NCI-H510A treated with DMSO at 0.1 percent for 48 hours (cell line): ENCODE data around the gene ASB4.
"Not testable (repeated sequence)": the region's sequence is repeated elsewhere in the genome, so short reads cannot be mapped to it uniquely, and the experiment has no call there.

Experiments
- DNase-seq: peaks from one replicate; lab custom pipeline; 2025; lab: John Stamatoyannopoulos, UW

Gene ASB4

DNA sequence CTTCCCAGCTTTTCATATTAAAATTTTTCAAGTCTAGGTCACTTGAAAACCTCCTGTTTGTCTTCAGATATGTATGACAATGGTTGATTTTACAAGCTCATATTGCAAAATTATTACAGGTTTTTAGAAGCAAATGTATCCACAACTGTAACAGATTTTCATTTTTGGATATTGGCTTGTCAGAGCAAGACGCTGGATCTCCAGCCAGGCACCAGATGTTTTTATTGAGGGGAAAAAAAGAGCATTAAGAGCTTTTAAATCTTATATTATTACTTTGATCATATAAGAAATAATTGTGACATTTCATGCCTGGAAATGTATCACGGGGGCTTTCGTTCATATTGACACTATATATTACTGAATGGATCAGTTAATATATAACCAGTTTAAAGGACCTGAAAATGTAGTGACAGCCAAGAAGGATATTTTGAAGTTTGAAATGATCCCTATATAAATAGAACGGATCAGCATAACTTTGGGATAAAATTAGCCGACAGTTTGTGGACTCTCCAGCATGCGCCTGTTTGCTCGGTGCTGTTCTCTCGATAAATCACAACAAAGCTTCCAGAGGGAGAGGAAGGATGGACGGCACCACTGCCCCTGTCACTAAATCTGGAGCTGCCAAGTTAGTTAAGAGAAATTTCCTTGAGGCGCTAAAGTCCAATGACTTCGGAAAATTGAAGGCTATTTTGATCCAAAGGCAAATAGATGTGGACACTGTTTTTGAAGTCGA lies at the start of gene ASB4:
Gene ASB4 (plus strand): TSS at position 553 of the 733 bp plus-strand sequence. CDS start 29 bp downstream, at position 582.
- DNase-seq = no peak

DNA sequence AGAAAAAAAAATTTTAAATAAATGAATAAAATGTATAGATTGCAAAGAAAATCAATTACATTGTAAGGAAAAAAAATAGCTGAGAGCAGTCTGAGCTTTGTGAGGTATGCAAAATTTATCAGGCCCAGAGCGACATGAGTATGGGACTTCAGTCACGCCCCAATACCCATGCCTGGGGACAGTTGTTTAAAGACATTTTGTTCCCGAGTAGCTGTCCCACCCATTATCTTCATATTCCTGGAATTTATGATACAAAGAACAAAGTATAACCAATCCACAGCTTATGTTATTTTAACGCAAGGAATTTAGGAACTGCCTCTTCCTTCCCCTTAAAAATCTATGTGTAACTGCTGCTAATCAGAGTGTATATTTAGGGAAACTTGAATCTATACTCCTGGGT lies 49.3 kb upstream of the ASB4 start:
- no peak for DNase-seq

GRCh38 chr7:95440394-95441038 lies 45.2 kb upstream of the ASB4 start:
- no peak for DNase-seq

DNA sequence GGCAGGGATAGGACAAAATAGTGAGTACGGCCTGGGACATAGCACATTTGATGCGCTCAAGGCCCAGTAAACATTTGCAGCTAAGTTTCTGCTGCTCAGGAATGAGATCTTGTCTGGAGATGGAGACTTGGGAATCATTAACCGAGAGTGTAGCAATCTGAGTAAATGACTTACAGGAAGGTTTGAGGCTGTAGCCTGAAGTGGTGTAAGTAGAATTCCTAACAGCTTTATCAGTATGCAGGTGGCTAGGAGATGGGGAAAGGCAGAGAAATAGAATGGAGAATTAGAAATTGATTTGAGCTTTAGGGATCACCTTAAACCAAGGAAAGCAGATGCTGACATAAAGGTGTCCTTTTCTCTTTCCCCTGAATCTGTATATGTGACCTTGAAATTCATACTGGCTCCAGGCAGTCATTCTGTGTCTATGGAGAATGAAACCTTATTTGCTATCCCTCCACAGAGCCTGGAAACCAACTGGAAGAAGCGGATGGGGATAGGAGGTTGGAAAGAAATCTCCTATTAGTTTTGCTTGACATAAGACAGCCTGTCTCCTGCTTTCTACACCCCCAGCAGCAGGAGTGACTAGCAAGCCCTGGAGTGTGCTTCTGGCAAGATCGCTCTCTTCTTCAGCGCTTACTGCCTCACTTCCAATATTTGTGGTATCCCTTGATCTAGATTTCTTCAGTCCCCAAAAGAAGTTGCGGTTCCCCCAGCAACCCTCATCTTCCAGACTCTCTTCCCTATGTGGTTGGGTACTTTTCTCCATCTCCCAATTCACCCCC lies 44.5 kb upstream of the ASB4 start:
- no peak for DNase-seq

DNA sequence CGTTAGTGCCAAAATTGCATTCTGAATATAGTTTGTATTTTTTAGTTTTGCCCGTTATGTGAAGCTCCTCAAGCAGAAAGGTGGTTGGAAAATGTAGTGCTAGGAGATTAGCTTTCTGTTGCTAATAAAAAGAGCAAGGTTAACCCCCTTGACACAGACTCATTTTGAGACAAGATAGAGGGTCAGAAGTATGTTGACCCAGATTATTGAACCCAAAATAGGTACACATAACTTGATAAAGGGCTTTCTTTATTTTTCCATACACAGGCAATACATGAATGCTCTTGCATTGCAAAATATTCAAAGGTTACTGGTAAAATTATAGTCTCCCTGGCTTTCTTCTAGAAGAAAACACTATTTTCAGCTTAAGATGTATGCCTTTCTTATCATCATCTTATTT lies 40.9 kb upstream of the ASB4 start:
- no peak for DNase-seq

- no peak for DNase-seq
Observed at GRCh38 chr7:95446618-95447017, 39.1 kb upstream of the ASB4 start.

DNA sequence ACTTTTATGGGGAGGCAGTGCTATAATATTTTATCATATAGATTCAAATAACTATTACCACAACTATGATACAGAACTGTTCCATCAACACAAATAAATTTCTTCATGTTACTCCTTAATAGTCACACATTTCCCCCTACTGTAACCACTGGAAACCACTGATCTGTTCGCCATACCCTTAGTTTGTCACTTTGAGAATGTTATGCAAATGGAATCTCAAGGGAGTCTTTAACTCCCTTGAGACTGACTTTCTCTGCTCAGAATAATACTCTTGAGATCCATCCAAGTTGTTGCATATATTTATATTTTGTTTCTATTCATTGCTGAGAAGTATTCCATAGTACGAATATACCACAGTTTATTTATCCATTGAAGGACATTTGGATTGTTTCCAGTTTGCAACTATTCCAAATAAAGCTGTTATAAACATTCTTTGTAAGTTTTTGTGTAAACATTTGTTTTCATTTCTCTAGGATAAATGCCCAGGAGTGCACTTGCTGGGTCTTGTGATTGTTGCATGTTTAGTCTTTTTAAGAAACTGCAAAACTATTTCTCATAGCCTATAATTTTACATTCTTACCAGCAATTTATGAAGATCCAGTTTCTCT lies 31.2 kb upstream of the ASB4 start:
- DNase-seq = no peak

- DNase-seq = no peak
Observed at GRCh38 chr7:95457947-95458346, 27.8 kb upstream of the ASB4 start.

DNA sequence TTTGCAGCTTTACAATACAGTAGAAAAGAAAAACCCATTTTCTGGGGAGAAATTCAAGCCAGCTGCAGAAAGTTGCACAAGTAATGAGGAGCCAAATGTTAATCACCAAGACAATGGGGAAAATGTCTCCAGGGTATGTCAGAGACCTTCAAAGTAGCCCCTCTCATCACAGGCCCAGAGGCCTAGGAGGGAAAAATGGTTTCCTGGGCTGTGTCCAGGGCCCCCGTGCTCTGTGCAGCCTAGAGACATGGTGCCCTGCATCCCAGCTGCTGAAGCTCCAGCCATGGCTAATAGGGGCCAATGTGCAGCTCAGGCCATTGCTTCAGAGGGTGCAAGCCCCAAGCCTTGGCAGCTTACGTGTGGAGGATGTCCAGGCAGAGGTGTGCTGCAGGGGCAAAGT lies 25.1 kb upstream of the ASB4 start:
- DNase-seq = not testable (repeated sequence)

GRCh38 chr7:95467912-95468607 lies 17.7 kb upstream of the ASB4 start:
- no peak for DNase-seq

DNA sequence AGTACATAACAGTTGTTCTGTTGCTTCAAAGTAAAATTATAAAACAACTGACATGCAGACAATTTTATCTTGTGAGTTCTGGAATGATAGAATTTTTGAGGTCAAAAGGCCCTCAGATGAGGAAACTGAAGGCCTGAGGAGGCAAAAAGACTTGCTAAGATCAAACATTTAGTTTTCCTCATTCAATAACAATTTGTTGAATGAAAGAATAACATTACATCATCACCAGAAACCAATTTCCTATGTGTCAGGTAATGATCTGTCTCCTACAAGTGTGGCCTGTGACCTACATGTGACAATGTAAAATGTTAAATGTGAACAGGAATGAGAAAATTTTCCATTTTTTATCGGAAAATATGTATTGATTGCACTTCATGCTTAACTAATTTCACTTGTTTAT lies 16.6 kb upstream of the ASB4 start:
- DNase-seq = peak; percentile 20

DNA sequence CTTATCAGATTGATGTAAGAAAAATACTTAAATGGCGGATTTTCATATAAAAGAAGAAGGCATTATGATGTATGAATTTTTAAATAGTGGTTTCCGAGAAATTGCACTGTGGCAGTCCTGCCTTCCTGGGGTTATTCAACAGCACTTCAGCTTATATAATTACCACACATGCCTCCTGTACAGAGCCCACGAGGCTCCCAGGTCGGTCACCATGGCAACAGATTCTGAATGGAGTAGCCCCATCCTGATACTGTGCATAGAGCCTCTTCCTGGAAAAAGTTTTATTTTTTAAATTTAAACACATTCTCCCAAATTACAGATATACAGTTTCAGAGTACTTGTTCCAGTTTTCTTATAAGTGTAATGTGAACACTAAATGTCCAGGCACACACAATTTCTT lies 15.9 kb upstream of the ASB4 start:
- peak; percentile 71 for DNase-seq

DNA sequence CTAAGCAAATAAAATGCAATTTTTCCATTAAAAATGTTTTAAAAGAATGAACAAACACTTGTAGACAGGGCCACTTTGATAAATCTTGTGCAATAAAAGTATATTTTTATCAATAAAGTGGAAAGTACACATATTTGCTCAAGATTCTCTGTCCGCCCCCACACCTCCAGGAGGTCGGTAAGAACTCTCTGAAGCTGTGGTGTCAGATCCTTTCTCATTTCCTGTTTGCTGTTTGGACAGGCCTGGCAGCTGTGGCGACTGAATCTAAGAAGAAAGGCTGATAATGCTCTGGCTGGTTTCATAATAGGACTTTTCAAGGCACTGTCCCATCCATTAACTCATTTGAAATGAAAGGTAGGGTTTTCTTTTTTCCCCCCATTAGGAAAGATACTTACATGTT lies 15.3 kb upstream of the ASB4 start:
- peak; percentile 63 for DNase-seq

DNA sequence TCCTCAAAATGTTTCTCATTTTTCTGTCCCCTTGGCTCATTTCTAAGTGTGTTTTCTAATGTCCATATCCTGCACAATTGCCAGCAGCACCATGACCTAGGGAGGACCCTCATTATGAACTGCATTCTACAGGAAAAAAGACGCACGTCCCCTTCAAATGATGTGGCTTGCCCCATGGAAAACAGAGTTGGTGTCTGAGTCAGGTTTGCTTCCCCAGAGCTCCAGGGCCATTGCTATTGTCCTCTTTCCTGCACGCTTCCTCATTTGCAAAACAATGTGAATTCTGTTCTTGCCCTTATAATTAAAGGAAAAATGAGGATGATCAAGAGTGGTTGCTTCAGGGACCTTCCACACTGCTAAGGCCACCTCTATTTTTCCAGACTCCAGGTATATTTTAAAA lies 14.7 kb upstream of the ASB4 start:
- no peak for DNase-seq

GRCh38 chr7:95472581-95473161 lies 13.1 kb upstream of the ASB4 start:
- no peak for DNase-seq

- DNase-seq = peak; percentile 69
Observed at GRCh38 chr7:95473276-95473985, 12.3 kb upstream of the ASB4 start.

DNA sequence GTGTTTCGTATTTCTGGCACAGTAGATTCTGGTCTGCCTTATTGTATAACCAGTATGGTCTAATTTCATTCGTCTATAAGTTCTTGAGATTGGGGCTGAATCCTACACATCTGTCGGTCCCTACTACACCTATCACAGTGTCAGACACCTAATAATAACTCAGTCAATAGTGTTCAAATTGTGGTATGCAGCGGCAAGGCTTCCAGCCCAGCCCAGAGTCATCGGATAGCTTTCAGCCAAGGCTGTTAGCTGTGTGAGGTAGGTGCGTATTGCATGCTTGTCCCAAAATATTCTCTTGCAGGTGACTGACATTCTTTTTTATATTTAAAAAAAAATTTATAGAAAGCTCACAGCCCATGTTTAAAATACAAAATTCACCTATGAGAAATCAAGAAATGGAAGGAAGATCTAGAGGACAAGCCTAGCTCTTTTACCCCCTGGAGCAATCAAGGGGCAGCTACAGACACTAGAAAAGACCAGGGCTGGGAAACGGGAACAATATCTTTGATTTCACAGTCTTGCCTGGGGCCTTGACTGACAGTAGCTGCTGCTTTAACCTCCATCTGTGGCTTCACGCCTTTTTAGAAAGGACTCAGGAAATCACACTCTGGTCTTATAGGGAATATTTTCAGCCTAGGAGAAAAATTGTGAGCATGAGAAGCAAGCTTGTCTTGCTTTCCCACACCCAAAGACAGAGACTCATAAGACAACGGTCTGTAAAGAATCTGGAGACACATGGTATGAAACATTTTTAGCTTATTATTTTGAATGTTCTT lies 9.5 kb upstream of the ASB4 start:
- peak; percentile 47 for DNase-seq

GRCh38 chr7:95476904-95477594 lies 8.7 kb upstream of the ASB4 start:
- peak; percentile 60 for DNase-seq

DNA sequence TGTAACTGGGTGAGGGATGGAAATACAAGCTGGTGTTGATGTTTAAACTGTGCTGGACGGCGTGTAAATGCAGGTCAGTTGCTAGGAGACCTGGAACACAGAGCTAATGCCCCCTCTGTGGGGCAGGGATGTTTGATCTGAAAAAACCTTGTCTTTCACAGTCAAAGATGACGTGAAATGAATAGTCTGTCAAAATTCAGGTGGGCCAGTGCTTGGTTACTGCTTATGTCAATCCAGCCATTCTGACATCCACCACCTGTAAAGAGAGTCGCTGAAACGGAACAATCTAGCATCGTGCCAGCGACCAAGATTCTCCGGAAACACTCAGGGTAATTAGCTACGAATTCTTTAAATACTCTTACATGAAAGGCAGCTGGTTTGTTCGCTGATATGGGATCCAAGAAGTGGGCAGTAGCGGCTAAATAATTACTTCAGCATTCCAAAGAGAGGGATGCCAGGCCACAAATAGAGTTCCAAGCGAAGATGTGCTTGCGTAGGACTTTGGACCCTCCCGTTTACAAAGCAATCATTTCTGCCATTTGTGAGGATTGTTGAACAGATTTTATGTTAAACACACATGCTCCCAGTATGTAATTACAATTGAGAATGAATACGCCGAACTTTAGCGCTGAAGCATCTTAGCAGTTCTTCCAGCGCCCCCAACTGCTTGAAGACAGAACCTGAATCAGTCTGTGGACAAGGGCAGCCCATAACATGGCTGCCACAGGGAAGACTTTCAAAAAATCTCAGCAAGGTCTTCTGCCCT lies 7.3 kb upstream of the ASB4 start:
- DNase-seq = no peak
